ENCODE data around the gene ITSN1.
A peak's percentile ranks its signal among the peaks of the same experiment; 100 is the strongest.

Gene ITSN1

GRCh38 chr21:33931799-33932390 is 289.6 kb downstream of the ITSN1 start:
- TF ChIP-seq CTCF (conservative IDR thresholded peaks at IDR 0.05) = no peak
- peak overlapping the region; percentile 88 for H3K27ac ChIP-seq

GRCh38 chr21:33932731-33933130 is 290.4 kb downstream of the ITSN1 start:
- no peak overlapping the region for H3K27ac ChIP-seq
- no peak for TF ChIP-seq CTCF (conservative IDR thresholded peaks at IDR 0.05)

GRCh38 chr21:33936301-33937038 is 294.2 kb downstream of the ITSN1 start:
- H3K27ac ChIP-seq = no peak overlapping the region
- TF ChIP-seq CTCF (conservative IDR thresholded peaks at IDR 0.05) = no peak

- H3K27ac ChIP-seq = no peak overlapping the region
These were observed 294.8 kb downstream of the ITSN1 start for GRCh38 chr21:33937146-33937545.

GRCh38 chr21:33937931-33938339 is 295.6 kb downstream of the ITSN1 start:
- H3K27ac ChIP-seq = no peak overlapping the region

More at GRCh38 chr21:33937146-33937545, 294.8 kb downstream of the ITSN1 start:
- no peak for TF ChIP-seq CTCF (conservative IDR thresholded peaks at IDR 0.05)

GRCh38 chr21:33938381-33938780 is 296.1 kb downstream of the ITSN1 start:
- no peak overlapping the region for H3K27ac ChIP-seq
- TF ChIP-seq CTCF (conservative IDR thresholded peaks at IDR 0.05) = no peak

More at GRCh38 chr21:33937931-33938339, 295.6 kb downstream of the ITSN1 start:
- TF ChIP-seq CTCF (conservative IDR thresholded peaks at IDR 0.05) = no peak

- H3K27ac ChIP-seq = no peak overlapping the region
These were observed 296.9 kb downstream of the ITSN1 start for GRCh38 chr21:33939226-33939625.

More at GRCh38 chr21:33939226-33939625, 296.9 kb downstream of the ITSN1 start:
- no peak for TF ChIP-seq CTCF (conservative IDR thresholded peaks at IDR 0.05)

Data from VCaP (cell line).